HepG2 (cell line): ENCODE measurements around the gene TTC31. TPM values are rescaled to one million over a fixed set of nuclear protein-coding genes. Genes with fewer than 3 reads are reported as not detected.

Experiments used
- CTCF ChIP-seq: sonication (generic); formaldehyde crosslinking; IDR thresholded peaks from 2 replicates; pipeline ENCODE4 v1.5.0; 2020; ENCODE audit warnings: mild to moderate bottlenecking, missing genetic modification reagents, moderate library complexity
- HCFC1 ChIP-seq: fragments of 150-350 bp; IDR thresholded peaks from 2 replicates; pipeline ENCODE4 v1.6.1; 2014; ENCODE audit warnings: low read depth, low read length
- KMT2B ChIP-seq: IDR thresholded peaks from 2 replicates; pipeline ENCODE4 v1.6.1; 2016; ENCODE audit warnings: missing genetic modification reagents, missing compliant biosample characterization
- MYNN ChIP-seq: sonication (generic); formaldehyde crosslinking; IDR thresholded peaks from 2 replicates; pipeline ENCODE4 v1.4.0; 2020; ENCODE audit warnings: mild to moderate bottlenecking, low read depth, missing genetic modification reagents
- NRL ChIP-seq: sonication (generic); formaldehyde crosslinking; IDR thresholded peaks from 2 replicates; pipeline ENCODE4 v1.5.0; 2020; ENCODE audit warnings: missing genetic modification reagents, mild to moderate bottlenecking, moderate library complexity, borderline replicate concordance
- ZBTB46 ChIP-seq: sonication (generic); formaldehyde crosslinking; IDR thresholded peaks from 2 replicates; pipeline ENCODE4 v1.4.0; 2020; ENCODE audit warnings: mild to moderate bottlenecking, missing genetic modification reagents, borderline replicate concordance
- ZNF484 ChIP-seq: sonication (generic); formaldehyde crosslinking; IDR thresholded peaks from 2 replicates; pipeline ENCODE4 v1.5.1; 2020; ENCODE audit warnings: mild to moderate bottlenecking, low read depth, missing genetic modification reagents, borderline replicate concordance
- ZNF614 ChIP-seq: IDR thresholded peaks from 2 replicates; pipeline ENCODE4 v1.6.1; 2018; ENCODE audit warnings: missing biosample characterization, missing genetic modification reagents, inconsistent platforms, borderline replicate concordance
- ZNF646 ChIP-seq: sonication (generic); formaldehyde crosslinking; IDR thresholded peaks from 2 replicates; pipeline ENCODE4 v1.9.0; 2021; ENCODE audit warnings: mild to moderate bottlenecking, missing genetic modification reagents
- ZNF775 ChIP-seq: sonication (generic); formaldehyde crosslinking; IDR thresholded peaks from 2 replicates; pipeline ENCODE4 v1.4.0; 2020; ENCODE audit warnings: missing genetic modification reagents, mild to moderate bottlenecking, moderate library complexity, borderline replicate concordance
- ZNF883 ChIP-seq: sonication (generic); formaldehyde crosslinking; IDR thresholded peaks from 2 replicates; pipeline ENCODE4 v1.5.1; 2020; ENCODE audit warnings: mild to moderate bottlenecking, missing genetic modification reagents; ENCODE audit errors: not compliant biosample characterization
- polyA plus RNA-seq, 8 experiments: library from polyadenylated mRNA; depleted of rRNA in 3 of 8; stranded (reverse) in 7 of 8; unstranded in 1 of 8; fragments of >200 nt; fragmentation: Illumina TruSeq in 4 of 8; extraction: Trizol in 4 of 8; gene quantifications; 2 replicates each; pipeline versions ENCODE4 v1.2.1 to v1.2.3, GENCODE V29; 2011 to 2016; ENCODE audit warnings: low read depth in 4 of 8, missing spikeins in 1 of 8, mixed read lengths in 1 of 8; ENCODE audit not compliant: insufficient read depth in 1 of 8
- total RNA-seq, 5 experiments: library from RNA; depleted of rRNA; stranded (reverse); fragments of >200 nt; fragmentation: Illumina TruSeq; extraction: Trizol; gene quantifications; 2 replicates each; pipeline ENCODE4 v1.2.3, GENCODE V29; 2016; ENCODE audit warnings: low read depth in 1 of 5

Gene TTC31
- total and polyA plus RNA-seq, 2 of the 13 experiments (the other 11 are each of a cell fraction or from before 2014, with no cell fraction given) = 28.3 to 39.5 TPM

- TF ChIP-seq ZNF646 (CRISPR knock-in tag) = no peak
- peak; percentile 81 for TF ChIP-seq KMT2B (CRISPR knock-in tag)
- TF ChIP-seq ZNF883 = no peak
- TF ChIP-seq HCFC1 = peak; percentile 96
- no peak for TF ChIP-seq ZNF614 (CRISPR knock-in tag)
- TF ChIP-seq NRL (CRISPR knock-in tag) = no peak
- TF ChIP-seq MYNN (CRISPR knock-in tag) = 0 out of 2 replicates have a peak, but pooled peaks have one; percentile 73
- no peak; the same call in 1 of the 2 replicates for TF ChIP-seq ZNF775 (CRISPR knock-in tag)
- no peak for TF ChIP-seq ZBTB46 (CRISPR knock-in tag)
- no peak for TF ChIP-seq ZNF484 (CRISPR knock-in tag)
- TF ChIP-seq CTCF (CRISPR knock-in tag) = peak; percentile 33
These were observed 46.7 kb downstream of the TTC31 start, which contains the start of the genes AUP1 and HTRA2 (continued) for GRCh38 chr2:74529357-74530238.
